Colonic mucosa (tissue), 4 donors: Measurements from ENCODE around the gene THAP6. TPM values are rescaled to one million over a fixed set of nuclear protein-coding genes. Genes with fewer than 3 reads are reported as not detected.

ENCODE experiments used
- DNase-seq: peaks from one replicate; pipeline ENCODE4 v3.0.0-alpha.2; 2020
- H3K27ac ChIP-seq: fragments of 200-600 bp; one replicate; pipeline ENCODE4 v1.8.0; 2021
- H3K27me3 ChIP-seq: fragments of 200-600 bp; one replicate; pipeline ENCODE4 v1.8.0; 2021
- H3K36me3 ChIP-seq: fragments of 200-600 bp; one replicate; pipeline ENCODE4 v1.8.0; 2021
- H3K4me1 ChIP-seq: fragments of 200-600 bp; one replicate; pipeline ENCODE4 v1.8.0; 2021; ENCODE audit warnings: mild to moderate bottlenecking
- H3K4me3 ChIP-seq: fragments of 200-600 bp; one replicate; pipeline ENCODE4 v1.8.0; 2021
- H3K9ac ChIP-seq, 2 donors: one replicate each; pipeline ENCODE4 v1.7.0; 2013; ENCODE audit warnings: control low read depth in 2 of 2, low read depth in 2 of 2, low read length in 2 of 2
- H3K9me3 ChIP-seq: fragments of 200-600 bp; one replicate; pipeline ENCODE4 v1.8.0; 2021
- intact Hi-C: fragments of 100-400 bp; cut with DNase I; formaldehyde crosslinking; loops from one replicate; pipeline ENCODE4 v1.14.1; 2022
- total RNA-seq, 2 donors: library from RNA; stranded (reverse); fragmentation: NEBNext Ultra II Directional in 1 of 2; extraction: Animal tissue kit (Norgen Biotek cat#: 25700) in 1 of 2; gene quantifications; one replicate each; pipeline ENCODE4 v1.2.1, GENCODE V29; 2021
- TF ChIP-seq, protein P1 (sequence below): fragments of 200-600 bp; IDR thresholded peaks from one replicate; pipeline ENCODE4 v1.8.0; 2022; ENCODE audit warnings: antibody characterized with exemption, mild to moderate bottlenecking
- donor health status: healthy.
- donor health status: DM: no; HTN: no; CAD: no.
- donor health status: DM: no; HTN: no; CAD: no.

THAP6 gene
- total RNA-seq, 2 donors from 2014 or later: 11.0 to 13.2 TPM

DNA sequence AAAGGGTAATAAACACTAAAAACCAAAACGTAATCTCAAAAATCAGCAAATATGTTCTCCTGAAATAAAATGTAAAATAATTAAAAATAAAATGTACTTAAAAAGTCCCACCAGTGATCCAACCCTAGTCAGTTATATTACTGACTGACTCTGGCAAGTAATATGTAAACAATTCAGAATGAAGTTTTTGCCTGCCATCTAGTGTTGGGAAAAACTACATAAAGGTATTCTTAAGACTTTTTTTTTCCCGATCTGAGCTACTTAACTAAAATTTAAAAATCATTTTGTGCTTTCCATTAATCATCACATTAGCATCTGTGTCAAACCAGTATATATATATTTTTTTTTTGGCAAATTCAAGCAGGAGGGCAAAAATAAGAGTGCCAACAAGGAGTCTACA is 24.1 kb upstream of the THAP6 start:
- Histone ChIP-seq H3K27me3 (no peaks in the 10 kb centered on the region), H3K4me1 (no peaks in the 10 kb centered on the region), H3K36me3 (peaks cover 11% of the 10 kb centered on the region), H3K9ac (no peak overlapping the region), H3K4me3 (no peak overlapping the region), H3K9me3 (no peaks in the 10 kb centered on the region), H3K27ac (no peak overlapping the region)
- TF ChIP-seq, protein P1, sequence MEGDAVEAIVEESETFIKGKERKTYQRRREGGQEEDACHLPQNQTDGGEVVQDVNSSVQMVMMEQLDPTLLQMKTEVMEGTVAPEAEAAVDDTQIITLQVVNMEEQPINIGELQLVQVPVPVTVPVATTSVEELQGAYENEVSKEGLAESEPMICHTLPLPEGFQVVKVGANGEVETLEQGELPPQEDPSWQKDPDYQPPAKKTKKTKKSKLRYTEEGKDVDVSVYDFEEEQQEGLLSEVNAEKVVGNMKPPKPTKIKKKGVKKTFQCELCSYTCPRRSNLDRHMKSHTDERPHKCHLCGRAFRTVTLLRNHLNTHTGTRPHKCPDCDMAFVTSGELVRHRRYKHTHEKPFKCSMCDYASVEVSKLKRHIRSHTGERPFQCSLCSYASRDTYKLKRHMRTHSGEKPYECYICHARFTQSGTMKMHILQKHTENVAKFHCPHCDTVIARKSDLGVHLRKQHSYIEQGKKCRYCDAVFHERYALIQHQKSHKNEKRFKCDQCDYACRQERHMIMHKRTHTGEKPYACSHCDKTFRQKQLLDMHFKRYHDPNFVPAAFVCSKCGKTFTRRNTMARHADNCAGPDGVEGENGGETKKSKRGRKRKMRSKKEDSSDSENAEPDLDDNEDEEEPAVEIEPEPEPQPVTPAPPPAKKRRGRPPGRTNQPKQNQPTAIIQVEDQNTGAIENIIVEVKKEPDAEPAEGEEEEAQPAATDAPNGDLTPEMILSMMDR: peak; percentile 23
- DNase-seq: no peak
- intact Hi-C loops: loop anchor here (10.0 kb wide), 1 partner anchor 555 kb away; the partner anchor contains the start of gene PARM1

DNA sequence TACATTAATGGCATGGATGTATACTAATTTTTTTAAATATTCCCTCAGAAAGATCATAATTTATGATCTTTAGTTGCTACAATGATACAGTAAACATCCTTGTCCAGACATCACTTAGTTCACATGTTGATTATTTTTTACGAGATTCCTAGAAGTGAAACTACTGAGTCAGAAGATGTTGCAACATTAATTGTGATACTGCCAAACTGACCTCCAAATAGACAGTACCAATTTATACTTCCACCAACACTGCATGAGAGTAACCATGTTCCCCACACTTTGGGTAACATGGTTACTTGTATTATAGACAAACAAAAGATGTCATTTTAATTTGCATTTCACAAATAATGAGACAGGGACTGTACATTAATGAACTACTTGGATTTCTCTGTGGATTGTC is 19.7 kb upstream of the THAP6 start:
- Histone ChIP-seq H3K27ac (no peak overlapping the region), H3K36me3 (peaks cover 4% of the 10 kb centered on the region), H3K4me3 (no peak overlapping the region), H3K9me3 (no peaks in the 10 kb centered on the region), H3K4me1 (no peaks in the 10 kb centered on the region), H3K9ac (no peak overlapping the region), H3K27me3 (no peaks in the 10 kb centered on the region)
- intact Hi-C loops: loop anchor here (10.0 kb wide), 1 partner anchor 560 kb away; the partner anchor contains the start of gene PARM1
- no peak for DNase-seq
- TF ChIP-seq, protein P1: no peak

DNA sequence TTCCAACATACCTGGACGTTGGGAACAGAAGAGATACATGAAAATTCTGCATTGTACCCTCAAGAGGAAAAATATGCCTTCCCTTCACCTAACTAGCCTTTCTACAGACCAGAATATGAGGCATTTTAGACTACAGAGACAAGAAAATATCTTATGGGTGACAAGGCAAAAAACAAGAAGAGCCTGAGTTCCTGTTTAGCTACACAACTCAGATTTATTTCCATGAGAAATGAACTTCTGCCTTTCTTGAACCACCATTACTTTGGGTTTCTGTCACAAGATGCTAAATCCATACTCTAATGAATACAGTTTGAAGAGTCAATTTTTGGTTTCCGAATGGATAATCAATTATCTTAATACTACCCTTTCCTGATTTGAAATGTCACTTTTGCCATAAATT is 18.8 kb upstream of the THAP6 start:
- TF ChIP-seq, protein P1: no peak
- intact Hi-C loops: loop anchor here (10.0 kb wide), 1 partner anchor 561 kb away; the partner anchor contains the start of gene PARM1
- H3K4me3 ChIP-seq: no peak overlapping the region
- H3K36me3 ChIP-seq: peaks cover 4% of the 10 kb centered on the region
- H3K27me3 ChIP-seq: no peaks in the 10 kb centered on the region
- H3K9me3 ChIP-seq: no peaks in the 10 kb centered on the region
- no peaks in the 10 kb centered on the region for H3K4me1 ChIP-seq
- H3K27ac ChIP-seq: no peak overlapping the region
- DNase-seq: no peak
- H3K9ac ChIP-seq: no peak overlapping the region

DNA sequence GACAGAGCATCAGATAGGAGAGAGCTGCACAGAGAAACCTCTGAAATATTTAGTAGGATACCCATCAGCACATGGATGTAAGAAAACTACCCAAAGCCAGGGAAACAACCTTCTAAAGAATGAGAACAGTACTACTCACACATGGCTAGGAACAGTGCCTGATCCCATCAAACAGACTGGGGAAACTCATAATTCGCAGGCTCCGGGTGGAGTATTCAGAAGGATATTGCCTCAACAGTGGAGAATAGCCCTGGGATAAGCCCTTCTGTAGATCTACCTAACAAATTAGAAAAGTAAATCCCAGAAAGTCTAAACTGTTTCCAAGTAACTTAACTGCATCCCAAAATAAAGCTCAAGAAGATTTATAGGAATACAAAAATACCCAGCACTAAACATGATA is 17.9 kb upstream of the THAP6 start:
- Histone ChIP-seq H3K27ac (no peak overlapping the region), H3K4me1 (no peaks in the 10 kb centered on the region), H3K4me3 (no peak overlapping the region), H3K36me3 (peaks cover 4% of the 10 kb centered on the region), H3K9ac (no peak overlapping the region), H3K27me3 (no peaks in the 10 kb centered on the region), H3K9me3 (no peaks in the 10 kb centered on the region)
- TF ChIP-seq, protein P1: no peak
- intact Hi-C loops: loop anchor here (10.0 kb wide), 1 partner anchor 562 kb away; the partner anchor contains the start of gene PARM1
- no peak for DNase-seq

DNA sequence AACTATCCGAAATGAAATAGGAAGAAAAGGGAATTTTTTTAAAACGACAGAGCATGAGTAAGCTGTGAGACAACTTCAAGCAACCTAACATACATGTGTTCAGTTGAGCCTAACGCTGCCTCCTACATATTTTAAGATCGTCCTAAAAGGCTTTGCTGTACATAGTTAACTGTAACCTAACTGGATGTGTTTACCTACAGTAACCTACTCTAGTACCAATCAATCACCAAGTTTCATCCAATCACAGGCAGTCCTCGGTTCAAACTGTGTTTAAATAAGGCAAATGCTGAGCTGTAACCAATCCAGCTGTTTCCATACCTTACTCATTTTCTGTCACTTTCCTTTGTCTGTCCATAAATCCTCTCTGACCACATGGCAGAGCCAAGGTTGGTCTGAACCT is 17.1 kb upstream of the THAP6 start:
- no peak for DNase-seq
- no peaks in the 10 kb centered on the region for H3K27me3 ChIP-seq
- intact Hi-C loops: loop anchor here (10.0 kb wide), 1 partner anchor 562 kb away; the partner anchor contains the start of gene PARM1
- no peak overlapping the region for H3K4me3 ChIP-seq
- H3K36me3 ChIP-seq: peaks cover 2% of the 10 kb centered on the region
- H3K4me1 ChIP-seq: no peaks in the 10 kb centered on the region
- TF ChIP-seq, protein P1: no peak
- no peak overlapping the region for H3K9ac ChIP-seq
- H3K27ac ChIP-seq: no peak overlapping the region
- H3K9me3 ChIP-seq: no peaks in the 10 kb centered on the region
